GM12864 (cell line): ENCODE results near the gene KLHL17.
A peak's percentile ranks its signal among the peaks of the same experiment; 100 is the strongest.

ENCODE experiments used
- DNase-seq: peaks from one replicate; pipeline ENCODE4 v3.0.0-alpha.2; 2011; ENCODE audit warnings: low read depth
- H3K4me3 ChIP-seq: 2 replicates; pipeline ENCODE4 v1.5.1; 2011; ENCODE audit warnings: mild to moderate bottlenecking, low read depth, low read length, control low read depth
- TF ChIP-seq, protein P1 (sequence below): IDR thresholded peaks from 2 replicates; pipeline ENCODE4 v1.5.1; 2011; ENCODE audit warnings: low read depth, mild to moderate bottlenecking, moderate library complexity, low read length, control low read depth, inconsistent platforms; ENCODE audit errors: missing control alignments

Gene KLHL17

DNA sequence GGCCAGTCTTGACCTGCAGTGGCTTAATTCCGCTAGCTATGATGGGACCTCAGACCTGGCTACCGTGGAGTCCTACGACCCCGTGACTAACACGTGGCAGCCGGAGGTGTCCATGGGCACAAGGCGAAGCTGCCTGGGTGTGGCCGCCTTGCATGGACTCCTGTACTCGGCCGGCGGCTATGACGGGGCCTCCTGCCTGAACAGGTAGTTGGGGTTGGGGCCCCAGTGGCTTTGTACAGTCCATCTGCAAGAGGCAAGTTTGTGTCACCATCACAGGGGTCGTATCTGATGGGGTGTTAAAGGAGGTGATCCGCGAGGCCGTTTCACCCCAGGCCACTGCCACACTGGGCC, 2.9 kb downstream of the KLHL17 start:
- no peak for DNase-seq
- no peak overlapping the region for H3K4me3 ChIP-seq
- TF ChIP-seq, protein P1, sequence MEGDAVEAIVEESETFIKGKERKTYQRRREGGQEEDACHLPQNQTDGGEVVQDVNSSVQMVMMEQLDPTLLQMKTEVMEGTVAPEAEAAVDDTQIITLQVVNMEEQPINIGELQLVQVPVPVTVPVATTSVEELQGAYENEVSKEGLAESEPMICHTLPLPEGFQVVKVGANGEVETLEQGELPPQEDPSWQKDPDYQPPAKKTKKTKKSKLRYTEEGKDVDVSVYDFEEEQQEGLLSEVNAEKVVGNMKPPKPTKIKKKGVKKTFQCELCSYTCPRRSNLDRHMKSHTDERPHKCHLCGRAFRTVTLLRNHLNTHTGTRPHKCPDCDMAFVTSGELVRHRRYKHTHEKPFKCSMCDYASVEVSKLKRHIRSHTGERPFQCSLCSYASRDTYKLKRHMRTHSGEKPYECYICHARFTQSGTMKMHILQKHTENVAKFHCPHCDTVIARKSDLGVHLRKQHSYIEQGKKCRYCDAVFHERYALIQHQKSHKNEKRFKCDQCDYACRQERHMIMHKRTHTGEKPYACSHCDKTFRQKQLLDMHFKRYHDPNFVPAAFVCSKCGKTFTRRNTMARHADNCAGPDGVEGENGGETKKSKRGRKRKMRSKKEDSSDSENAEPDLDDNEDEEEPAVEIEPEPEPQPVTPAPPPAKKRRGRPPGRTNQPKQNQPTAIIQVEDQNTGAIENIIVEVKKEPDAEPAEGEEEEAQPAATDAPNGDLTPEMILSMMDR, result no peak

- no peak overlapping the region for H3K4me3 ChIP-seq
- TF ChIP-seq, protein P1, result no peak
- DNase-seq, result no peak
Measured at GRCh38 chr1:963746-964525, 3.6 kb downstream of the KLHL17 start.

- no peak overlapping the region for H3K4me3 ChIP-seq
- DNase-seq, result no peak
- TF ChIP-seq, protein P1, result no peak
Measured at GRCh38 chr1:964691-965525, 4.5 kb downstream of the KLHL17 start.

DNA sequence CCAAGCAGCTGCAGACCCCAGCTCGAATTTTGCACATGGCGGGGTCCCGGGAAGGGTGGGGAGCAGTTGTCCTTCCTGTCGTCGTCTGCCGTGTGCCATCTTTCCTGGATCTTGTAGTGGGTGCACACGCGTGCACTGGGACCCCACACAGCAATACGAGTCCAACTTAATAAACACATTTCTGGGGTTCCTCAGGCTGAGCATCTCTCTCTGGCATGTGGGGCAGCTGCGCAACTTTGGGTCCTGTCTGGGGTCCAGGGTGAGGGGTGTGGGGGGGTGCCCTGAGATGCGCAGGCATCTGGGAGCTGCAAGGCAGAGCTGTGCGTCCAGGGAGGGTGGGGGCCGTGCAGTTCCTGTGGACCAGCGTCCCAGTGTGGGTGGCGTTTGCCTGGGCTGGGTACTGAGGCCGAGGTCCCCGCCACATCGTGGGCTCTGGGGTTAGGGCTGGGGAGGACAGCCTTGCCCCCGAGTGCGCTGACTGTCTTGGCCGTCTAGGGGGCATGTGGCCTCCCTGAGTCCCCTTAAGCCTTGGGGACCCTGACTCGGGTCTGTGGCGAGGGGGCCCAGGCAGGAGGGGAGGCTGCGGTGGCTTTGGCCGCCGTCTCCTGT, 5.2 kb downstream of the KLHL17 start:
- DNase-seq, result no peak
- TF ChIP-seq, protein P1, result no peak
- no peak overlapping the region for H3K4me3 ChIP-seq

DNA sequence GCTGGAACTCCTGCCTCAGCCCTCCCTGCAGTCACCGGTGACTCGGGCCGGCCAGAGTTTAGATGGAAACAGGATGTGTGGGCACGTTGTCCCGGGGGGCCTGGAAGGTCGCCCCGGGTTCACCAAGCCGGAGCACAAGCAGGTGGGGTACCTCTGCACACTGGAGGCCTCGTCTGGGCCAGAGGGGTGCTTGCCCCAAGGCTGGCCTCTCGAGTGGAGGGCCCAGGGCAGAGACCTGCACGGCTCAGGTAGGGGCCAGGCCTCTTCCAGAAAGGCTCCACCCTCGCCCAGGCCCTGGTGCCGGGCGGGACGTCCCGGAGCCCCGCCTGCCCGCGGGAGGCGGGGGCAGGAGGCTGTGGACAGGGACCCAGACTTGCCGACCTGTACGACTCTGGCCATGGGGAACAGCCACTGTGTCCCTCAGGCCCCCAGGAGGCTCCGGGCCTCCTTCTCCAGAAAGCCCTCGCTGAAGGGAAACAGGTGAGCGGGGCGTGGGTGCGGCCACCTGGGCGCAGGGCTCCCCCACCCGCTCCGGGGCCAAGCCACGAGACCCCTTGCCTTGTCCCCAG, 5.8 kb downstream of the KLHL17 start, which contains the start of gene PLEKHN1:
PLEKHN1 (plus strand) TSS at position 348 of the 569 bp plus-strand sequence; CDS start at position 398, 50 bp downstream.
- H3K4me3 ChIP-seq, result peak within 1 kb of the TSS; percentile 61
- no peak for DNase-seq
- TF ChIP-seq, protein P1, result no peak

DNA sequence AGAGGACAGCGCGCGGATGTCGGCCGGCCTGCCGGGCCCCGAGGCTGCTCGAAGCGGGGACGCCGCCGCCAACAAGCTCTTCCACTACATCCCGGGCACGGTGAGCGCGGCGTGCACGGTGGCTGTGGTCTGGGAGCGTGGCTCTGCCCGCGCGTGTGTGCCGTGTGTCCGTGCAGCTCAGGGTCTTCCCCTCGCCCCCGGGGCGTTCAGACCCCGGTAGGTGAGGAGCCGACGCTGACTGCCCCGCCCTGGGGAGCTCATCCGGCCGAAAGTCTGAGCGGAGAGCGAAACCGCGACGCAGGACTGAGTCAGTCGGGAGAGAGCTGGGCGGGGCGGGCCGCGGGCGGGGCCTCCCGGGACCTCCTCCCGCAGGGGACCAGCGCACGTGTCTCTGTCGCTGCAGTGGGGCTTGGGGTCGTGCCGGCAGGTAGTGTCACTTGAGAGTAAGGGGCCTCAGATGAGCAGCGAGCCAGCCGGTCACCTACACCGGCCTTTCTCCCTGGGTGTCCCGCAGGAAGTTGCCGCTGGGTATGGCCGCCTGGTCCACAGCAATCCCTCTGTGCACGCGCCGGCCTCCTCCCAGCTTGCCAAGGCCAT, 6.4 kb downstream of the KLHL17 start:
- DNase-seq, result no peak
- TF ChIP-seq, protein P1, result no peak
- peak overlapping the region; percentile 61 for H3K4me3 ChIP-seq
